Stimulated activated naive CD8-positive, alpha-beta T cell treated with anti-CD3 and anti-CD28 coated beads, Interleukin-15, Interleukin-2, amounts not matched to agents 100 ng/mL and 50 ng/mL, for 24 hours (primary cell): ENCODE measurements around the gene GALNT17.

Experiments
- H3K27ac Mint-ChIP-seq: one replicate; pipeline ENCODE4 v1.8.0; 2021; ENCODE audit warnings: mild to moderate bottlenecking, mixed read lengths
- H3K27me3 Mint-ChIP-seq: one replicate; pipeline ENCODE4 v1.8.0; 2021; ENCODE audit warnings: mixed read lengths
- H3K36me3 Mint-ChIP-seq: one replicate; pipeline ENCODE4 v1.8.0; 2021; ENCODE audit warnings: low read depth, mixed read lengths
- H3K4me1 Mint-ChIP-seq: one replicate; pipeline ENCODE4 v1.8.0; 2021; ENCODE audit warnings: low read depth, mixed read lengths
- H3K4me3 Mint-ChIP-seq: one replicate; pipeline ENCODE4 v1.8.0; 2021; ENCODE audit warnings: mild to moderate bottlenecking, mixed read lengths
- H3K9me3 Mint-ChIP-seq: one replicate; pipeline ENCODE4 v1.8.0; 2021; ENCODE audit warnings: mixed read lengths

Gene GALNT17

GRCh38 chr7:71140264-71140663, 8.3 kb downstream of the GALNT17 start:
- Mint-ChIP-seq H3K4me3 (no peak overlapping the region), H3K36me3 (no peaks in the 10 kb centered on the region), H3K4me1 (no peaks in the 10 kb centered on the region), H3K27me3 (no peaks in the 10 kb centered on the region), H3K9me3 (peaks cover 14% of the 10 kb centered on the region), H3K27ac (no peak overlapping the region)

- H3K27ac Mint-ChIP-seq, result no peak overlapping the region
- H3K27me3 Mint-ChIP-seq, result no peaks in the 10 kb centered on the region
- no peak overlapping the region for H3K4me3 Mint-ChIP-seq
- H3K36me3 Mint-ChIP-seq, result no peaks in the 10 kb centered on the region
- peaks cover 11% of the 10 kb centered on the region for H3K9me3 Mint-ChIP-seq
- H3K4me1 Mint-ChIP-seq, result no peaks in the 10 kb centered on the region
Observed at GRCh38 chr7:71144963-71145362, 13.0 kb downstream of the GALNT17 start.

DNA sequence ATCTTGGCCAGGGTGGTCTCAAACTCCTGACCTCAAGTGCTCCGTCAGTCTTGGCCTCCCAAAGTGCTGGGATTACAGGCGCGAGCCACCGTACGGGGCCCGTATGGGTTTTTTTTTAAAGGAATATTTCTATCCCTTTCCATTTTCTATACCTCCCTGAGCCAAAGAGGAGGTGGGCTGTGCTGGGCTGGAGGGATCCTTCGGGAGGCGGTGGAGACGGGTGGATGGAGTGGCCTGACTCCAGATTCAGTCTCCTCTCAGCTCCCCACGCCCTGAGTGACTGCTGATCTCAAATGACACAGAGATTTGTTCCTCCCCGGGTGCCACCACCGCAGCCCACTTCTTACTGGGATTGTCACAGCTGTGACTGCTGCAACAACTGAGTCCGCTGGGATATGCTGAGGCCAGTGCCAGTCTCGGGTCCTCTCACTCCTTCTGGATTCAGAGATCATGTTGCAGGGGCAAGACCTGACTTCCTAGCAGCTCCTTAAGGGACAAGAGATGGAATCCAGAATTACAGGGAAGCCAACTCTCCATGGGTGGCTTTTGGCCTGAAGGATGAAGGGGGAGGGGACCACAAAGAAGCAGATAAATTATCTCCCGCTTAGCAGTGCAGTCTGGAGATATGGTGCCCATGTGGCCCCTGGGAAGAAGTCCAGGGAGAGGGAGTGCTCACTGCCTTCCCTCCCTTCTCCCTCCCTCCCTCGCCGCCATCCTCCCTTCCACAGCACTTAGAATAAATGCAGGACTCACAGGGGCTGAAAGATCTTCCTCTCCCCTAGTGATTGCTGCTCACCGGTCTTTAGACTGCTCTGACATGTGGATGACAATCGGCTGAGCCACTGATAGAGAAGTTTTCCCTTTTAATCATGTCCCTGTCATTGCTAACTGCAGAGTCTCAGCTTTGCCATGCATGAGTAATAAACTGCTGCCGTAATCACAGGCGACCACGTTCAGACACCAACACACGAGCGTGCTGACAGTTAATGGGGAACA, 14.3 kb downstream of the GALNT17 start:
- H3K4me3 Mint-ChIP-seq, result no peak overlapping the region
- H3K27me3 Mint-ChIP-seq, result no peaks in the 10 kb centered on the region
- H3K4me1 Mint-ChIP-seq, result no peaks in the 10 kb centered on the region
- no peaks in the 10 kb centered on the region for H3K36me3 Mint-ChIP-seq
- peaks cover 18% of the 10 kb centered on the region for H3K9me3 Mint-ChIP-seq
- H3K27ac Mint-ChIP-seq, result no peak overlapping the region

DNA sequence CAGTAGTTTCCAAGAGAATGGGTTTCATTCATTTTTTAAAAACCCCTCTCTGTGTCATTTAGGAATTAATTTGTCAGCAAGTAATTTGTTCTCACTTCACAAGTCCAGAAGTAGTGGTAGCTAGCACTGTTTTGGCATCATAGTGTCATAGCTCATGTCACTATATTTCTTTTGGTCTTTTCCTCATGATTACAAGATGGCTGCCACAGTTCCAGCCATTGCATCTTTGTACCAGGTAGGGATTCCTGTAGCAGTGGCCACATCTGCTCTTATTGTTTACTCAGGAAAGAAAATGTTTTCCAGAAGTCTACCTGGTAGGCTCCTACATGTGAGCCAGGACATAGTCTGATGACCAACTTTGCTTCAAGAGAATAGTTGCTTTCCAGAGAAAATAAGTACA, 16.2 kb downstream of the GALNT17 start:
- no peaks in the 10 kb centered on the region for H3K27me3 Mint-ChIP-seq
- H3K4me1 Mint-ChIP-seq, result no peaks in the 10 kb centered on the region
- H3K4me3 Mint-ChIP-seq, result no peak overlapping the region
- H3K27ac Mint-ChIP-seq, result no peak overlapping the region
- peaks cover 17% of the 10 kb centered on the region for H3K9me3 Mint-ChIP-seq
- no peaks in the 10 kb centered on the region for H3K36me3 Mint-ChIP-seq

DNA sequence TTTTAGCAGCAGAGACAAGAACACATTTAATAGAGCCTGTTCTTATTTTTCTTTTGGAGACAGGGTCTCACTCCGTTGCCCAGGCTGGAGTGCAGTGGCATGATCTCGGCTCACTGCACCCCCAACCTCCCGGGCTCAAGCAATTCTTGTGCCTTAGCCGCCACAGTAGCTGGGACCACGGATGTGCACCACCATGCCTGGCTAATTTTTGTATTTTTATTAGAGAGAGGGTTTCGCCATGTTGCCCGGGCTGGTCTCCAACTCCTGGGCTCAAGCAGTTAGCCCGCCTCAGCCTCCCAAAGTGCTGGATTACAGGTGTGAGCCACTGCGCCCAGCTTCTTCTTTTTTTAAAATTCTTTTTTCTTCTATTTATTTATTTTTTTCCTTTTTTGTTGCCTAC, 23.3 kb downstream of the GALNT17 start:
- Mint-ChIP-seq H3K9me3 (peaks cover 24% of the 10 kb centered on the region), H3K27me3 (no peaks in the 10 kb centered on the region), H3K36me3 (no peaks in the 10 kb centered on the region), H3K27ac (no peak overlapping the region), H3K4me1 (no peaks in the 10 kb centered on the region), H3K4me3 (no peak overlapping the region)

DNA sequence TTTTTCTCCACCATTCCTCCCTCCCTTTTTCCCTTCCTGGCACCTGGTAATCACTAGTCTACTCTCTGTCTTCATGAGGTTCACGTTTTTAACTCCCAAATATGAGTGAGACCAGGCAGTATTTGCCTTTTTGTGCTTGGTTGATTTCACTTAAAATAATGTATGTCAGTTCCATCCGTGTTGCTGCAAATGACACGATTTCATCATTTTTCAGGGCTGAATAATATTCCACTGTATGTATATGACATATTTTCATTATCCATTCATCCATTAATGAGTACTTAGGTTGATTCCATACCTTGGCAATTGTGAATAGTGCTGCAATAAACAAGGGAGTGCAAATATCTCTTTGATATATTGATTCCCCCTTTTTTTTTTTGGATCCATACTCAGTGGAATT, 25.8 kb downstream of the GALNT17 start:
- Mint-ChIP-seq H3K4me1 (no peaks in the 10 kb centered on the region), H3K36me3 (no peaks in the 10 kb centered on the region), H3K27ac (no peak overlapping the region), H3K4me3 (no peak overlapping the region), H3K27me3 (no peaks in the 10 kb centered on the region), H3K9me3 (peaks cover 16% of the 10 kb centered on the region)

- Mint-ChIP-seq H3K27me3 (no peaks in the 10 kb centered on the region), H3K36me3 (no peaks in the 10 kb centered on the region), H3K4me1 (no peaks in the 10 kb centered on the region), H3K27ac (no peak overlapping the region), H3K9me3 (peaks cover 6% of the 10 kb centered on the region), H3K4me3 (no peak overlapping the region)
Observed at GRCh38 chr7:71165708-71166107, 33.8 kb downstream of the GALNT17 start.

- Mint-ChIP-seq H3K9me3 (peaks cover 8% of the 10 kb centered on the region), H3K4me1 (no peaks in the 10 kb centered on the region), H3K4me3 (no peak overlapping the region), H3K27ac (no peak overlapping the region), H3K27me3 (no peaks in the 10 kb centered on the region), H3K36me3 (no peaks in the 10 kb centered on the region)
Observed at GRCh38 chr7:71171476-71171875, 39.5 kb downstream of the GALNT17 start.

DNA sequence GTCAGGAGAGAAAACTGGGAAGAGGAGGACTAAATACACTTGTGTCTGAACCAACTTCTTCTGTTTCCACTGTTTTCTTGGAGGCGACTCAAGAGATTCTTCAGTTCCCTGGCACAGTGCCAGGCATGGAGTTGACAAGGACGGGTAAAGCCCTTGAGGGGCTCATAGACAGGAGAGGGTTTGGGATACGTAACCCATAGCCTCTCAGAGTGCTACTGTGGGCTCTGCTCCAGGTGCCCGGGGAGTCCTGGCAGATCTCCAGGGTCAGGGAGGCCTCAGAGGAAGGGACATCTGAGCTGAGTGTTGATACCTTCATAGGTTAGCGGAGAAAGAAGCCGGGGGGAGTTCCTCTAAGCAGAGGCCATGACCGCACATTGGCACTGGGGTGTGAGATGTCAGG, 42.0 kb downstream of the GALNT17 start:
- Mint-ChIP-seq H3K27me3 (no peaks in the 10 kb centered on the region), H3K27ac (no peak overlapping the region), H3K9me3 (peaks cover 7% of the 10 kb centered on the region), H3K4me3 (no peak overlapping the region), H3K4me1 (no peaks in the 10 kb centered on the region), H3K36me3 (no peaks in the 10 kb centered on the region)

GRCh38 chr7:71182438-71182935, 50.5 kb downstream of the GALNT17 start:
- no peaks in the 10 kb centered on the region for H3K4me1 Mint-ChIP-seq
- H3K9me3 Mint-ChIP-seq, result peaks cover 11% of the 10 kb centered on the region
- H3K27ac Mint-ChIP-seq, result no peak overlapping the region
- no peaks in the 10 kb centered on the region for H3K27me3 Mint-ChIP-seq
- H3K4me3 Mint-ChIP-seq, result no peak overlapping the region
- no peaks in the 10 kb centered on the region for H3K36me3 Mint-ChIP-seq

GRCh38 chr7:71184136-71184535, 52.2 kb downstream of the GALNT17 start:
- no peaks in the 10 kb centered on the region for H3K36me3 Mint-ChIP-seq

DNA sequence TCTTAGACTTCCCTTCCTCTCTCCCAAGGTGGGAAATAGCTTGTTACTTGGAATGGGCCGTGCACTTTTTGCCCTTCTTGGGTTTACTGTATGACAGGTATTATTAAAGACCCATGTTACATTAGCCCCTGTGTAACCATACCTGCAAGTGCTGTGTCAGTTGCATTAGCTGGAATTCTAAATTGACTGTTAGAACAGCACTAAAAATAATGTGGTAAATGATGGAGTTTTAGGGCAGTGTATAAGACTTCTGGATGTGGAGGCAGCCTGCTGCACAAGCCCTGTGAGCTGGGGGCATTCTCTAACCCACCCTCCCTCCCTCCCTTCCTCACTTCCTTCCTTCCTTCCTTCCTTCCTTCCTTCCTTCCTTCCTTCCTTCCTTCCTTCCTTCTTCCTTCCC, 52.7 kb downstream of the GALNT17 start:
- Mint-ChIP-seq H3K36me3 (no peaks in the 10 kb centered on the region), H3K9me3 (peaks cover 14% of the 10 kb centered on the region), H3K27me3 (no peaks in the 10 kb centered on the region), H3K4me3 (no peak overlapping the region), H3K4me1 (no peaks in the 10 kb centered on the region), H3K27ac (no peak overlapping the region)

More at GRCh38 chr7:71184136-71184535, 52.2 kb downstream of the GALNT17 start:
- no peak overlapping the region for H3K4me3 Mint-ChIP-seq
- no peaks in the 10 kb centered on the region for H3K4me1 Mint-ChIP-seq
- H3K27ac Mint-ChIP-seq, result no peak overlapping the region
- no peaks in the 10 kb centered on the region for H3K27me3 Mint-ChIP-seq
- peaks cover 9% of the 10 kb centered on the region for H3K9me3 Mint-ChIP-seq

DNA sequence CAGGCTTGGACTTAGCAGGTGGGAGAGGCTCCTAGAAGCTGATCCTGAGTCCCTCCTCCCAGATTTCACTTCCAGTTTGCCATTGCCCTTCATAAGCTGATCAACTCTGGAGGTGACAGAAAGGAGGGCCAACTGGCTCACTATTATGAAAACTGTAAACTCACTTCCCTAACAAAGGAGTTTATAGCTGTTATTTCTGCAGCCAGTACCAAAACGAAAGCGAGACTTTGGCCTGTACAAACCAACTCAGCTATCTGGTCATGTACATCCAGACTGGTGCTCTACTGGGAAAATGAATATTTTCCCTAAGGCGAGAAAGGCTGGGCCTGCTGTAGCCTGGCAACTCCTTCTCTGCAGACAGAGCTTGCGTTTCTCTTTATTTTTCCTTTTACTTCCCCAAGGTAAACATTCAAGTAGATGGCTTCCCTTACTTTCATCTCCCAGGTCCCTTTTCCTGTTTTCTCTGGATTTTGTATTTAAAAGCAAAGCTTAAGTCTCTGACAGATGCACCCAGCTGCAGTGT, 54.7 kb downstream of the GALNT17 start:
- peaks cover 12% of the 10 kb centered on the region for H3K9me3 Mint-ChIP-seq
- H3K27ac Mint-ChIP-seq, result no peak overlapping the region
- no peaks in the 10 kb centered on the region for H3K4me1 Mint-ChIP-seq
- no peaks in the 10 kb centered on the region for H3K36me3 Mint-ChIP-seq
- no peak overlapping the region for H3K4me3 Mint-ChIP-seq
- H3K27me3 Mint-ChIP-seq, result no peaks in the 10 kb centered on the region

DNA sequence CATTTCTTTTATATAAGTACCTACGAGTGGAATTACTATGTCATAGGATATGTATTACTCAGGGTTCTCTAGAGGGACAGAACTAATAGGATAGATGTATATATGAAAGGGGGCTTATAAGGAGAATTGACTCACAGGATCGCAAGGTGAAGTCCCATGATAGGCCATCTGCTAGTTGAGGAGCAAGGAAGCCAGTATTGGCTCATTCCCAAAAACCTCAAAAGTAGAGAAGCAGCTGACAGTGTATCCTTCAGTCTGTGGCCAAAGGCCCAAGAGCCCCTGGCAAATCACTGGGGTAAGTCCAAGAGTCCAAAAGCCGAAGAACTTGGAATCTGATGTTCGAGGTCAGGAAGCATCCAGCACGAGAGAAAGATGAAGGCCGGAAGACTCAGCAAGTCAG, 59.8 kb downstream of the GALNT17 start:
- Mint-ChIP-seq H3K9me3 (peaks cover 9% of the 10 kb centered on the region), H3K27ac (no peak overlapping the region), H3K4me3 (no peak overlapping the region), H3K36me3 (no peaks in the 10 kb centered on the region), H3K27me3 (no peaks in the 10 kb centered on the region), H3K4me1 (no peaks in the 10 kb centered on the region)

- Mint-ChIP-seq H3K9me3 (peaks cover 14% of the 10 kb centered on the region), H3K27ac (no peak overlapping the region), H3K4me1 (no peaks in the 10 kb centered on the region), H3K4me3 (no peak overlapping the region), H3K27me3 (no peaks in the 10 kb centered on the region), H3K36me3 (no peaks in the 10 kb centered on the region)
Observed at GRCh38 chr7:71193099-71193810, 61.3 kb downstream of the GALNT17 start.
